SK-N-SH treated with all-trans-retinoic acid at 6 μM for 48 hours (cell line): Measurements from ENCODE around the gene LY6G5B.

Experiments
- ATAC-seq: fragments of 200-7000 bp; cut with Tn5 transposase; 3 replicates; pipeline ENCODE4 v1.9.1; 2020; ENCODE audit warnings: mild to moderate bottlenecking, moderate library complexity
- ARNTL ChIP-seq: fragments of 450-650 bp; formaldehyde crosslinking; IDR thresholded peaks from 2 replicates; pipeline ENCODE4 v1.5.0; 2020; ENCODE audit warnings: low read depth, mild to moderate bottlenecking, moderate library complexity, borderline replicate concordance
- BACH2 ChIP-seq: fragments of 250-450 bp; sonication (Bioruptor Pico); IDR thresholded peaks from 2 replicates; pipeline ENCODE4 v1.9.0; 2021; ENCODE audit warnings: mild to moderate bottlenecking, borderline replicate concordance
- ESRRG ChIP-seq: fragments of 250-450 bp; sonication (Bioruptor Pico); IDR thresholded peaks from 2 replicates; pipeline ENCODE4 v1.6.1; 2021; ENCODE audit warnings: mild to moderate bottlenecking
- GLIS3 ChIP-seq: fragments of 250-450 bp; sonication (Bioruptor Pico); IDR thresholded peaks from 2 replicates; pipeline ENCODE4 v1.5.0; 2020; ENCODE audit warnings: mild to moderate bottlenecking, moderate library complexity
- ISL1 ChIP-seq: fragments of 250-450 bp; sonication (Bioruptor Pico); IDR thresholded peaks from 2 replicates; pipeline ENCODE4 v2.1.2; 2022; ENCODE audit warnings: mild to moderate bottlenecking, moderate library complexity
- OSR1 ChIP-seq: fragments of 250-450 bp; sonication (Bioruptor Pico); IDR thresholded peaks from 2 replicates; pipeline ENCODE4 v1.8.0; 2022; ENCODE audit warnings: moderate library complexity, mild to moderate bottlenecking, inconsistent platforms
- PPARA ChIP-seq: fragments of 250-450 bp; sonication (Bioruptor Pico); IDR thresholded peaks from 2 replicates; pipeline ENCODE4 v1.5.0; 2020; ENCODE audit warnings: mild to moderate bottlenecking, borderline replicate concordance
- RARB ChIP-seq: fragments of 250-450 bp; sonication (Bioruptor Pico); IDR thresholded peaks from 2 replicates; pipeline ENCODE4 v1.8.0; 2021; ENCODE audit warnings: mild to moderate bottlenecking, moderate library complexity
- SNAI2 ChIP-seq: fragments of 250-450 bp; sonication (Bioruptor Pico); IDR thresholded peaks from 2 replicates; pipeline ENCODE4 v1.5.0; 2020; ENCODE audit warnings: mild to moderate bottlenecking, moderate library complexity
- TCF4 ChIP-seq: fragments of 250-450 bp; sonication (Bioruptor Pico); IDR thresholded peaks from 2 replicates; pipeline ENCODE4 v1.8.0; 2021; ENCODE audit warnings: mild to moderate bottlenecking, moderate library complexity, borderline replicate concordance
- TOX ChIP-seq: fragments of 250-450 bp; sonication (Bioruptor Pico); IDR thresholded peaks from 2 replicates; pipeline ENCODE4 v1.8.0; 2021; ENCODE audit warnings: mild to moderate bottlenecking, moderate library complexity, borderline replicate concordance
- ZC3H10 ChIP-seq: fragments of 250-450 bp; sonication (Bioruptor Pico); IDR thresholded peaks from 2 replicates; pipeline ENCODE4 v1.5.1; 2021; ENCODE audit warnings: mild to moderate bottlenecking, moderate library complexity
- ZFP3 ChIP-seq: fragments of 250-450 bp; sonication (Bioruptor Pico); IDR thresholded peaks from 2 replicates; pipeline ENCODE4 v1.5.0; 2020; ENCODE audit warnings: mild to moderate bottlenecking, moderate library complexity
- ZNF565 ChIP-seq: fragments of 450-650 bp; formaldehyde crosslinking; conservative IDR thresholded peaks from 2 replicates; pipeline ENCODE4 v1.5.0; 2020; ENCODE audit warnings: low read depth, mild to moderate bottlenecking, moderate library complexity
- ZNF70 ChIP-seq: fragments of 450-650 bp; formaldehyde crosslinking; IDR thresholded peaks from 2 replicates; pipeline ENCODE4 v1.5.0; 2020; ENCODE audit warnings: mild to moderate bottlenecking, moderate library complexity
- ZNF8 ChIP-seq: fragments of 450-650 bp; formaldehyde crosslinking; IDR thresholded peaks from 2 replicates; pipeline ENCODE4 v1.5.0; 2020; ENCODE audit warnings: mild to moderate bottlenecking, moderate library complexity
- TF ChIP-seq, protein P1 (sequence below): fragments of 250-450 bp; sonication (Bioruptor Pico); IDR thresholded peaks from 2 replicates; pipeline ENCODE4 v1.8.0; 2020; ENCODE audit warnings: mild to moderate bottlenecking, moderate library complexity, borderline replicate concordance
- TF ChIP-seq, protein P2 (sequence below): fragments of 250-450 bp; sonication (Bioruptor Pico); IDR thresholded peaks from 2 replicates; pipeline ENCODE4 v1.5.0; 2020; ENCODE audit warnings: mild to moderate bottlenecking, moderate library complexity
- TF ChIP-seq, protein P3 (sequence below): fragments of 250-450 bp; sonication (Bioruptor Pico); IDR thresholded peaks from 2 replicates; pipeline ENCODE4 v1.5.1; 2020; ENCODE audit warnings: low read depth, mild to moderate bottlenecking, moderate library complexity
- TF ChIP-seq, protein P4 (sequence below): fragments of 250-450 bp; sonication (Bioruptor Pico); IDR thresholded peaks from 2 replicates; pipeline ENCODE4 v1.8.0; 2021; ENCODE audit warnings: low read depth, mild to moderate bottlenecking, moderate library complexity, borderline replicate concordance
- TF ChIP-seq, protein P5 (sequence below): fragments of 250-450 bp; sonication (Bioruptor Pico); IDR thresholded peaks from 2 replicates; pipeline ENCODE4 v1.5.1; 2021; ENCODE audit warnings: mild to moderate bottlenecking, moderate library complexity

The LY6G5B gene

DNA sequence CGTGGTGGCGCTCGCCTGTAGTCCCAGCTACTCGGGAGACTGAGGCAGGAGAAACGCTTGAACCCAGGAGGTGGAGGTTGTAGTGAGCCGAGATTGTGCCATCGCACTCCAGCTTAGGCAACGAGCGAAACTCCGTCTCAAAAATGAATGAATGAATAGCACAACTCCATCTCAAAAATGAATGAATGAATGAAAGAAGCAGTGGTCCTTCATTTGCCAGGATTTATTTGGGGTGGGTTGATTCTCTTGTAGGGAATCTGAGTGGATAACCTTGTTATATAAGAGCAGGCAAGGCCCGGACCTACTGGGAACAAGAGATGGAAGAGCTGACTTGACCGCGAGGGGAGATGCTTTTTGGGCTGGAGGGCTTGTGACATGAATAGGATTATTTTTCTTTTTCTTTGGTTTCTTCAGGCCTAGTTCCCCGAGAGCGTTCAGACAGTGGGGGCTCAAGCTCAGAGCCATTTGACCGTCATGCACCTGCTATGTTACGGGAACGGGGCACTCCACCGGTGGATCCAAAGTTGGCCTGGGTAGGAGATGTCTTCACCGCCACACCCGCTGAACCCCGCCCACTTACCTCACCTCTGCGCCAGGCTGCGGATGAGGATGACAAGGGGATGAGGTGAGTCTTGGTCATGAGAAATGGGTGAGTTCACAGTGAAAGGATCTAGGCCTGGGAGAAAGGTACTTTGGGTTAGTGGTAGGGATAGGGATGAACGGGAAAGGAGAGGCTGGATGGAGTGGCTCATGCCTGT is 39.4 kb upstream of the LY6G5B start:
- ATAC-seq: no peak
- TF ChIP-seq, protein P1, sequence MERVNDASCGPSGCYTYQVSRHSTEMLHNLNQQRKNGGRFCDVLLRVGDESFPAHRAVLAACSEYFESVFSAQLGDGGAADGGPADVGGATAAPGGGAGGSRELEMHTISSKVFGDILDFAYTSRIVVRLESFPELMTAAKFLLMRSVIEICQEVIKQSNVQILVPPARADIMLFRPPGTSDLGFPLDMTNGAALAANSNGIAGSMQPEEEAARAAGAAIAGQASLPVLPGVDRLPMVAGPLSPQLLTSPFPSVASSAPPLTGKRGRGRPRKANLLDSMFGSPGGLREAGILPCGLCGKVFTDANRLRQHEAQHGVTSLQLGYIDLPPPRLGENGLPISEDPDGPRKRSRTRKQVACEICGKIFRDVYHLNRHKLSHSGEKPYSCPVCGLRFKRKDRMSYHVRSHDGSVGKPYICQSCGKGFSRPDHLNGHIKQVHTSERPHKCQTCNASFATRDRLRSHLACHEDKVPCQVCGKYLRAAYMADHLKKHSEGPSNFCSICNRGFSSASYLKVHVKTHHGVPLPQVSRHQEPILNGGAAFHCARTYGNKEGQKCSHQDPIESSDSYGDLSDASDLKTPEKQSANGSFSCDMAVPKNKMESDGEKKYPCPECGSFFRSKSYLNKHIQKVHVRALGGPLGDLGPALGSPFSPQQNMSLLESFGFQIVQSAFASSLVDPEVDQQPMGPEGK (CRISPR knock-in tag): no peak
- TF ChIP-seq BACH2 (CRISPR knock-in tag): no peak
- no peak for TF ChIP-seq GLIS3 (CRISPR knock-in tag)
- TF ChIP-seq TCF4 (CRISPR knock-in tag): no peak
- TF ChIP-seq ZNF70 (CRISPR knock-in tag): no peak
- TF ChIP-seq SNAI2 (CRISPR knock-in tag): no peak
- TF ChIP-seq, protein P2, sequence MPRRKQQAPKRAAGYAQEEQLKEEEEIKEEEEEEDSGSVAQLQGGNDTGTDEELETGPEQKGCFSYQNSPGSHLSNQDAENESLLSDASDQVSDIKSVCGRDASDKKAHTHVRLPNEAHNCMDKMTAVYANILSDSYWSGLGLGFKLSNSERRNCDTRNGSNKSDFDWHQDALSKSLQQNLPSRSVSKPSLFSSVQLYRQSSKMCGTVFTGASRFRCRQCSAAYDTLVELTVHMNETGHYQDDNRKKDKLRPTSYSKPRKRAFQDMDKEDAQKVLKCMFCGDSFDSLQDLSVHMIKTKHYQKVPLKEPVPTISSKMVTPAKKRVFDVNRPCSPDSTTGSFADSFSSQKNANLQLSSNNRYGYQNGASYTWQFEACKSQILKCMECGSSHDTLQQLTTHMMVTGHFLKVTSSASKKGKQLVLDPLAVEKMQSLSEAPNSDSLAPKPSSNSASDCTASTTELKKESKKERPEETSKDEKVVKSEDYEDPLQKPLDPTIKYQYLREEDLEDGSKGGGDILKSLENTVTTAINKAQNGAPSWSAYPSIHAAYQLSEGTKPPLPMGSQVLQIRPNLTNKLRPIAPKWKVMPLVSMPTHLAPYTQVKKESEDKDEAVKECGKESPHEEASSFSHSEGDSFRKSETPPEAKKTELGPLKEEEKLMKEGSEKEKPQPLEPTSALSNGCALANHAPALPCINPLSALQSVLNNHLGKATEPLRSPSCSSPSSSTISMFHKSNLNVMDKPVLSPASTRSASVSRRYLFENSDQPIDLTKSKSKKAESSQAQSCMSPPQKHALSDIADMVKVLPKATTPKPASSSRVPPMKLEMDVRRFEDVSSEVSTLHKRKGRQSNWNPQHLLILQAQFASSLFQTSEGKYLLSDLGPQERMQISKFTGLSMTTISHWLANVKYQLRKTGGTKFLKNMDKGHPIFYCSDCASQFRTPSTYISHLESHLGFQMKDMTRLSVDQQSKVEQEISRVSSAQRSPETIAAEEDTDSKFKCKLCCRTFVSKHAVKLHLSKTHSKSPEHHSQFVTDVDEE (CRISPR knock-in tag): no peak
- no peak for TF ChIP-seq RARB (CRISPR knock-in tag)
- TF ChIP-seq ZNF8: no peak
- TF ChIP-seq, protein P3, sequence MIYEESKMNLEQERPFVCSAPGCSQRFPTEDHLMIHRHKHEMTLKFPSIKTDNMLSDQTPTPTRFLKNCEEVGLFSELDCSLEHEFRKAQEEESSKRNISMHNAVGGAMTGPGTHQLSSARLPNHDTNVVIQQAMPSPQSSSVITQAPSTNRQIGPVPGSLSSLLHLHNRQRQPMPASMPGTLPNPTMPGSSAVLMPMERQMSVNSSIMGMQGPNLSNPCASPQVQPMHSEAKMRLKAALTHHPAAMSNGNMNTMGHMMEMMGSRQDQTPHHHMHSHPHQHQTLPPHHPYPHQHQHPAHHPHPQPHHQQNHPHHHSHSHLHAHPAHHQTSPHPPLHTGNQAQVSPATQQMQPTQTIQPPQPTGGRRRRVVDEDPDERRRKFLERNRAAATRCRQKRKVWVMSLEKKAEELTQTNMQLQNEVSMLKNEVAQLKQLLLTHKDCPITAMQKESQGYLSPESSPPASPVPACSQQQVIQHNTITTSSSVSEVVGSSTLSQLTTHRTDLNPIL: no peak
- TF ChIP-seq, protein P4, sequence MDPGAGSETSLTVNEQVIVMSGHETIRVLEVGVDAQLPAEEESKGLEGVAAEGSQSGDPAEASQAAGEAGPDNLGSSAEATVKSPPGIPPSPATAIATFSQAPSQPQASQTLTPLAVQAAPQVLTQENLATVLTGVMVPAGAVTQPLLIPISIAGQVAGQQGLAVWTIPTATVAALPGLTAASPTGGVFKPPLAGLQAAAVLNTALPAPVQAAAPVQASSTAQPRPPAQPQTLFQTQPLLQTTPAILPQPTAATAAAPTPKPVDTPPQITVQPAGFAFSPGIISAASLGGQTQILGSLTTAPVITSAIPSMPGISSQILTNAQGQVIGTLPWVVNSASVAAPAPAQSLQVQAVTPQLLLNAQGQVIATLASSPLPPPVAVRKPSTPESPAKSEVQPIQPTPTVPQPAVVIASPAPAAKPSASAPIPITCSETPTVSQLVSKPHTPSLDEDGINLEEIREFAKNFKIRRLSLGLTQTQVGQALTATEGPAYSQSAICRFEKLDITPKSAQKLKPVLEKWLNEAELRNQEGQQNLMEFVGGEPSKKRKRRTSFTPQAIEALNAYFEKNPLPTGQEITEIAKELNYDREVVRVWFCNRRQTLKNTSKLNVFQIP (CRISPR knock-in tag): no peak
- TF ChIP-seq PPARA (CRISPR knock-in tag): no peak
- TF ChIP-seq ARNTL (CRISPR knock-in tag): no peak
- no peak for TF ChIP-seq ISL1 (CRISPR knock-in tag)

DNA sequence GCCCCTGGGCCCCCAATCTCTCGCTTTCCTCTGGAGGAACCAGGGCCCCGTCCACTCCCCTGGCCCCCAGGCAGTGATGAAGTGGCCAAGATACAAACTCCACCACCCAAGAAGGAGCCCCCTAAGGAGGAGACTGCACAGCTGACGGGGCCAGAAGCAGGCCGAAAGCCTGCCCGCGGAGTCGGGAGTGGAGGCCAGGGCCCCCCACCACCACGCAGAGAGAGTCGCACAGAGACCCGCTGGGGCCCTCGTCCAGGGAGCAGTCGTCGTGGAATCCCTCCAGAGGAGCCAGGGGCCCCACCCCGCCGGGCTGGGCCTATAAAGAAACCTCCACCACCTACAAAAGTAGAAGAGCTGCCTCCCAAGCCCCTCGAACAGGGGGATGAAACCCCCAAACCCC is 38.6 kb upstream of the LY6G5B start:
- no peak for ATAC-seq
- TF ChIP-seq ESRRG (CRISPR knock-in tag) (no peak), OSR1 (CRISPR knock-in tag) (no peak), ZFP3 (no peak)
- TF ChIP-seq, protein P4 (CRISPR knock-in tag): no peak
- TF ChIP-seq, protein P3: no peak

DNA sequence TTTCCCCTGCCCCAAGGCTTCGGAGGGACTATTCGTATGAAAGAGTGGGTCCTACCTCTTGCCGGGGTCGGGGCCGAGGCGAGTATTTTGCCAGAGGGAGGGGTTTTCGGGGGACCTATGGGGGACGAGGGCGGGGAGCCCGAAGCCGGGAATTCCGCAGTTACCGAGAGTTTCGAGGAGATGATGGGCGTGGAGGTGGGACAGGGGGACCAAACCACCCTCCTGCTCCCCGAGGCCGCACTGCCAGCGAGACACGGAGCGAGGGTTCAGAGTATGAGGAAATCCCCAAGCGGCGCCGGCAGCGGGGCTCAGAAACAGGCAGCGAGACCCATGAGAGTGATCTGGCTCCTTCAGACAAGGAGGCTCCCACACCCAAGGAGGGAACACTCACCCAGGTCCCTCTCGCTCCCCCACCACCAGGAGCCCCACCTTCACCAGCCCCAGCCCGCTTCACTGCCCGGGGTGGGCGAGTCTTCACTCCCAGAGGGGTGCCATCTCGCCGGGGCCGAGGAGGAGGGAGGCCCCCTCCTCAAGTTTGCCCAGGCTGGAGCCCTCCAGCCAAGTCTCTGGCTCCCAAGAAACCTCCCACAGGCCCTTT is 38.0 kb upstream of the LY6G5B start:
- no peak for ATAC-seq
- TF ChIP-seq ZNF565 (no peak), TOX (no peak), ZC3H10 (CRISPR knock-in tag) (no peak), RARB (CRISPR knock-in tag) (no peak), TCF4 (CRISPR knock-in tag) (no peak), SNAI2 (CRISPR knock-in tag) (no peak), ZFP3 (no peak), BACH2 (CRISPR knock-in tag) (no peak)
- TF ChIP-seq, protein P1 (CRISPR knock-in tag): no peak
- TF ChIP-seq, protein P5, sequence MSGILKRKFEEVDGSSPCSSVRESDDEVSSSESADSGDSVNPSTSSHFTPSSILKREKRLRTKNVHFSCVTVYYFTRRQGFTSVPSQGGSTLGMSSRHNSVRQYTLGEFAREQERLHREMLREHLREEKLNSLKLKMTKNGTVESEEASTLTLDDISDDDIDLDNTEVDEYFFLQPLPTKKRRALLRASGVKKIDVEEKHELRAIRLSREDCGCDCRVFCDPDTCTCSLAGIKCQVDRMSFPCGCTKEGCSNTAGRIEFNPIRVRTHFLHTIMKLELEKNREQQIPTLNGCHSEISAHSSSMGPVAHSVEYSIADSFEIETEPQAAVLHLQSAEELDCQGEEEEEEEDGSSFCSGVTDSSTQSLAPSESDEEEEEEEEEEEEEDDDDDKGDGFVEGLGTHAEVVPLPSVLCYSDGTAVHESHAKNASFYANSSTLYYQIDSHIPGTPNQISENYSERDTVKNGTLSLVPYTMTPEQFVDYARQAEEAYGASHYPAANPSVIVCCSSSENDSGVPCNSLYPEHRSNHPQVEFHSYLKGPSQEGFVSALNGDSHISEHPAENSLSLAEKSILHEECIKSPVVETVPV (CRISPR knock-in tag): no peak
